Measurements from ENCODE around the gene GPR39.

GRCh38 chr2:132586835-132587234, 170.2 kb downstream of the GPR39 start:
- TF ChIP-seq CTCF (IDR thresholded peaks at IDR 0.05) (no peak), POLR2A (IDR thresholded peaks at IDR 0.05) (no peak)
